NB4 (cell line): ENCODE measurements around the gene PCGF5.

Experiments
- POLR2A ChIP-seq: IDR thresholded peaks from 2 replicates; pipeline ENCODE4 v1.6.1; 2011; ENCODE audit warnings: mild to moderate bottlenecking; ENCODE audit not compliant: insufficient read length; ENCODE audit errors: extremely low read depth
- TF ChIP-seq, protein P1 (sequence below): IDR thresholded peaks from 2 replicates; pipeline ENCODE4 v1.6.1; 2011; ENCODE audit warnings: low read depth, low read length
- TF ChIP-seq, protein P2 (sequence below): IDR thresholded peaks from one replicate; pipeline ENCODE4 v1.5.1; 2012; ENCODE audit warnings: low read depth, low read length

DNA sequence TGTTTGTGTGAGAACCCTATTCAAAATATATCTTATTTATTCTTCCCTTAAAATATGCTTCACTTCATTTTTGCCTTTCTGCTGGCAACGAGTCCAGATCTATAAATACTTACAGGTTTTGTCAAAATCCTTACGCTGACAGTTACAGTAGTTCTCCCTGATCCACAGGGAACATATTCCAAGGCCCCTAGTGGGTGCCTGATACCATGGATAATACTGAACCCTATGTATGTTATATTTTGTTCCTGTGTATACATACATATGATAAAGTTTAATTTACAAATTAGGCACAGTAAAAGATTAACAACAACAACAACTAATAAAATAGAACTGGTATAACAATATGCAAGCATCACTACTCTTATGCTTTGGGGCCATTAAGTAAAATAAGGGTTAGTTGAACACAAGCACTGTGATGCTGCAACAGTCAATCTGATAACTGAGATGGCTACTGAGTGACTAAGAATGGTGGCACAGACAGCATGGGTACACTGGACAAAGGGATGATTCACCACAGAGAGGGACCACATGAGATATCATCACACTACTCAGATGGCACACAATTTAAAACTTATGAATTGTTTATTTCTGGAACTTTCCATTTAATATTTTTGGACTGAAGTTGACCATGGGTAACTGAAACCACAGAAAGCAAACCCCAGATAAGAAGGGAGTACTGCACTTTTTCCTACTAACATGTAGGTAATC is 29.4 kb upstream of the PCGF5 start:
- TF ChIP-seq, protein P1, sequence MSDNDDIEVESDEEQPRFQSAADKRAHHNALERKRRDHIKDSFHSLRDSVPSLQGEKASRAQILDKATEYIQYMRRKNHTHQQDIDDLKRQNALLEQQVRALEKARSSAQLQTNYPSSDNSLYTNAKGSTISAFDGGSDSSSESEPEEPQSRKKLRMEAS: no peak
- TF ChIP-seq, protein P2, sequence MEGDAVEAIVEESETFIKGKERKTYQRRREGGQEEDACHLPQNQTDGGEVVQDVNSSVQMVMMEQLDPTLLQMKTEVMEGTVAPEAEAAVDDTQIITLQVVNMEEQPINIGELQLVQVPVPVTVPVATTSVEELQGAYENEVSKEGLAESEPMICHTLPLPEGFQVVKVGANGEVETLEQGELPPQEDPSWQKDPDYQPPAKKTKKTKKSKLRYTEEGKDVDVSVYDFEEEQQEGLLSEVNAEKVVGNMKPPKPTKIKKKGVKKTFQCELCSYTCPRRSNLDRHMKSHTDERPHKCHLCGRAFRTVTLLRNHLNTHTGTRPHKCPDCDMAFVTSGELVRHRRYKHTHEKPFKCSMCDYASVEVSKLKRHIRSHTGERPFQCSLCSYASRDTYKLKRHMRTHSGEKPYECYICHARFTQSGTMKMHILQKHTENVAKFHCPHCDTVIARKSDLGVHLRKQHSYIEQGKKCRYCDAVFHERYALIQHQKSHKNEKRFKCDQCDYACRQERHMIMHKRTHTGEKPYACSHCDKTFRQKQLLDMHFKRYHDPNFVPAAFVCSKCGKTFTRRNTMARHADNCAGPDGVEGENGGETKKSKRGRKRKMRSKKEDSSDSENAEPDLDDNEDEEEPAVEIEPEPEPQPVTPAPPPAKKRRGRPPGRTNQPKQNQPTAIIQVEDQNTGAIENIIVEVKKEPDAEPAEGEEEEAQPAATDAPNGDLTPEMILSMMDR: no peak
- TF ChIP-seq POLR2A: no peak
